Ascending aorta (tissue), 2 donors: ENCODE data around the gene CIDEB. TPM values are rescaled to one million over a fixed set of nuclear protein-coding genes. Genes with fewer than 3 reads are reported as not detected.
A peak's percentile ranks its signal among the peaks of the same experiment; 100 is the strongest.

ENCODE experiments used
- DNase-seq, 2 donors: peaks; one replicate each; pipeline ENCODE4 v3.0.0-alpha.2; 2019; ENCODE audit warnings: low spot score in 2 of 2
- H3K27ac ChIP-seq, 2 donors: fragments of 200-600 bp; sonication (generic); one replicate each; pipeline ENCODE4 v1.5.1; 2016 to 2017; ENCODE audit warnings: mild to moderate bottlenecking in 1 of 2
- H3K27me3 ChIP-seq: fragments of 200-600 bp; sonication (generic); one replicate; pipeline ENCODE4 v1.5.1; 2017
- H3K36me3 ChIP-seq, 2 donors: fragments of 200-600 bp; sonication (generic); one replicate each; pipeline ENCODE4 v1.5.1; 2016
- H3K4me1 ChIP-seq, 2 donors: fragments of 200-600 bp; sonication (generic); one replicate each; pipeline ENCODE4 v1.5.1; 2016 to 2017; ENCODE audit warnings: mild to moderate bottlenecking in 1 of 2
- H3K4me3 ChIP-seq, 2 donors: fragments of 200-600 bp; sonication (generic); one replicate each; pipeline ENCODE4 v1.5.1; 2016 to 2017; ENCODE audit warnings: mild to moderate bottlenecking in 1 of 2
- H3K9me3 ChIP-seq, 2 donors: fragments of 200-600 bp; sonication (generic); one replicate each; pipeline ENCODE4 v1.5.1; 2016
- intact Hi-C: fragments of 100-400 bp; cut with DNase I; formaldehyde crosslinking; loops from one replicate; pipeline ENCODE4 v1.15.1; 2023
- total RNA-seq: library from RNA; depleted of rRNA; stranded (reverse); fragments of >200 nt; gene quantifications from one replicate; pipeline ENCODE4 v1.1.0, GENCODE V29; 2016
- TF ChIP-seq, protein P1 (sequence below), 3 experiments: fragments of 200-600 bp in 2 of 3; fragments of 450-650 bp in 1 of 3; sonication (generic) in 2 of 3; IDR thresholded peaks; one replicate each; pipeline ENCODE4 v1.5.1; 2016 to 2019; ENCODE audit warnings: antibody characterized with exemption in 3 of 3, mild to moderate bottlenecking in 1 of 3, moderate library complexity in 1 of 3

Gene CIDEB
- total RNA-seq, 1 donor from 2014 or later: 72.8 TPM

DNA sequence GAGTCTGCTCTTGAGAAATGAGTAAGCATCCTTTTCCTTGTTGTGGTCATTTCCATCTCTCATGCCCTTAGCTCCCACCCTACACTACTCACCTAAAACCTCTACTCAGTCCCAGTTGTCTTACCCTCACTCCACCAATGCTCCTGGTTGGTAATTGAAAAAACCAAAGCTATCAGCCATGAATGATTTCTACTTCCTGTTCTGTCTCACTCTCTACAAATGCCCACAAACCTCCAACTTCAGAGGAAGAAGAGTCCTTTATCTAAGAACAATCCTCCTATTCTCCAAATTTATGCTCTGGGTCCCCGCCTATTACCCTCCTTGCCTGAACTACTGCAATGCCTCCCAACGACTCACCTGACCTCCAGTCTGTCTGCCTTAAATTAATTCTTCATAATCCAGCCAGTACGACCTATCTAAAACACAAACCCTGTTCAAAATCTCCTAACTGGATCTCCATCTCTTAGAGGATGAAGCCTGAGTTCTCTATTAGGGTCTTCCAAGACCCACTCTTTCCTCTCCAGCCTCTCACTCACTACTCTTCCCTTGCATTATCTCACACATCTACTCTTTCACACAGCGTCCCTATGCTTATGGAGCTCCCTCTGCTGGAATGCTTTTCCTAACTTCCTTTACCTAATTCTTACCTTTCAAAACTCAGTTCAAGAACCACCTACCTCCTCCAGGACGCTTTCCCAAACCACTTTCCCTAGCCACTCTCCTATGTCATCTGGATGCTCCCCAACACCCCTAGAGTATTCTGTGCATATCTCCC is 10.4 kb downstream of the CIDEB start:
- Histone ChIP-seq H3K9me3 (no peaks in the 10 kb centered on the region), H3K4me3 (no peak overlapping the region), H3K4me1 (peaks cover 3 to 12% of the 10 kb centered on the region in 2 donors), H3K27me3 (no peaks in the 10 kb centered on the region), H3K36me3 (peaks cover 21 to 23% of the 10 kb centered on the region in 2 donors), H3K27ac (no peak overlapping the region)
- intact Hi-C loops: loop anchor here (5.0 kb wide), 1 partner anchor 80 kb away; the partner anchor contains the start of gene MDP1
- no peak for DNase-seq
- TF ChIP-seq, protein P1, sequence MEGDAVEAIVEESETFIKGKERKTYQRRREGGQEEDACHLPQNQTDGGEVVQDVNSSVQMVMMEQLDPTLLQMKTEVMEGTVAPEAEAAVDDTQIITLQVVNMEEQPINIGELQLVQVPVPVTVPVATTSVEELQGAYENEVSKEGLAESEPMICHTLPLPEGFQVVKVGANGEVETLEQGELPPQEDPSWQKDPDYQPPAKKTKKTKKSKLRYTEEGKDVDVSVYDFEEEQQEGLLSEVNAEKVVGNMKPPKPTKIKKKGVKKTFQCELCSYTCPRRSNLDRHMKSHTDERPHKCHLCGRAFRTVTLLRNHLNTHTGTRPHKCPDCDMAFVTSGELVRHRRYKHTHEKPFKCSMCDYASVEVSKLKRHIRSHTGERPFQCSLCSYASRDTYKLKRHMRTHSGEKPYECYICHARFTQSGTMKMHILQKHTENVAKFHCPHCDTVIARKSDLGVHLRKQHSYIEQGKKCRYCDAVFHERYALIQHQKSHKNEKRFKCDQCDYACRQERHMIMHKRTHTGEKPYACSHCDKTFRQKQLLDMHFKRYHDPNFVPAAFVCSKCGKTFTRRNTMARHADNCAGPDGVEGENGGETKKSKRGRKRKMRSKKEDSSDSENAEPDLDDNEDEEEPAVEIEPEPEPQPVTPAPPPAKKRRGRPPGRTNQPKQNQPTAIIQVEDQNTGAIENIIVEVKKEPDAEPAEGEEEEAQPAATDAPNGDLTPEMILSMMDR (IDR thresholded peaks at IDR 0.05): no peak

DNA sequence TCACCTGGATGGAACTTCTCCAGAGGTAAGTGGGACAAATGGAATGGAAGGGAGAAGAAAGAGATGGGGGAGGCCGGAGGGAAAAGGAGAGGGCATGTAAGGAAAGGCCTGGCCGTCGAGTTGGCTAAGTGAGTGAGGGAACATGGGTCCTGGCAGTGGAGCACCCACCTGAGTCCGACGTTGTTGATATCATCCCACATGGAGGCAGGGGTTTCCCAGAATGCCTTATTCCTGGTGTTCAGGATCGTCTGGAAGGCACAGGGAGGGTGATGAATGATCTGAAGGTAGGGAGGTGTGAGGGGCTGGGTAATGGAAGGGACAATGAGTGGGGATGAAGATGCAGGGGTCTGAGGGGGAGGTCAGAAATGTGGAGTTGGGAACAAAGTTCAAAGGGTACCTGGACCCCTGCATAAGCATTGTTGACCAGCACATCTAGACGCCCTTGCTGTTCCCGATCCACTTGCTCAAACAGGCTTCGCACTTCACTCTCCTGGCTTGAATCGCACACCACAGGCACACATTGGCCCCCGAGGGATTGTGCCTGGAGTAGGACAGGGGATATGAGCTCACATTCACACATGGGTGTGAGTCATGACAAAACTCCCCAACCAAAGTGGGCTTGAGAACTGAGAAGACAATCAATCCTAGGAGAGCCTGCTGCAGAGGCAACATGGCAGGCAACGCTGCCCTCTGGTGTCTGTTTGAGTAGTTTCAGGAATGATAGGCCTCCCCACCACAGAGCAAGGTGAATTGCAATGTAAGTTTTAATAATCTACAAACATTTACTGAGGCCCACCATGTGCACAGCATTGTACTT is 11.2 kb downstream of the CIDEB start:
- Histone ChIP-seq H3K4me3 (no peak overlapping the region), H3K9me3 (no peaks in the 10 kb centered on the region), H3K27ac (no peak overlapping the region), H3K27me3 (no peaks in the 10 kb centered on the region), H3K36me3 (peaks cover 21 to 25% of the 10 kb centered on the region in 2 donors), H3K4me1 (peaks cover 3 to 12% of the 10 kb centered on the region in 2 donors)
- DNase-seq: peak in 1 of 2 donors; percentile 76
- TF ChIP-seq, protein P1 (IDR thresholded peaks at IDR 0.05): peak; percentile 52 to 59 (median 54)
- intact Hi-C loops: loop anchor here (5.0 kb wide), 1 partner anchor 79 kb away; the partner anchor contains the start of gene MDP1

DNA sequence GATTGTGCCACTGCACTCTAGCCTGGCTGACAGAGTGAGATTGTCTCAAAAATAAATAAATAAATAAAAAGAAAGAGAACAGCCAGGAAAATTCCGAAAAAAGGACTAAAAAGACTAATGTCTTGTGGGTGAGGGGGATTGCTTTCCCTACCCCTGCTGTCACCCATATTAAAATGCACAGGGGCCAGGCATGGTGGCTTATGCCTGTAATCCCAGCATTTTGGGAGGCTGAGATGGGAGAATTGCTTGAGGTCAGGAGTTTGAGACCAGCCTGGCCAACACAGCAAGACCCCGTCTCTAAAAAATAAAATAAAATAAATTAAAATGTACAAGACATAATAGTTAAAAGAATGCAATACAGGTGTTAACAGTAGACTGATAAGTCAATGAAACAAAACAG is 14.3 kb downstream of the CIDEB start:
- Histone ChIP-seq H3K4me1 (no peaks in the 10 kb centered on the region), H3K27me3 (no peaks in the 10 kb centered on the region), H3K36me3 (peaks cover 40 to 41% of the 10 kb centered on the region in 2 donors), H3K9me3 (no peaks in the 10 kb centered on the region), H3K4me3 (no peak overlapping the region), H3K27ac (no peak overlapping the region)
- no peak for DNase-seq
- TF ChIP-seq, protein P1 (IDR thresholded peaks at IDR 0.05): no peak
- intact Hi-C loops: no loop called here

DNA sequence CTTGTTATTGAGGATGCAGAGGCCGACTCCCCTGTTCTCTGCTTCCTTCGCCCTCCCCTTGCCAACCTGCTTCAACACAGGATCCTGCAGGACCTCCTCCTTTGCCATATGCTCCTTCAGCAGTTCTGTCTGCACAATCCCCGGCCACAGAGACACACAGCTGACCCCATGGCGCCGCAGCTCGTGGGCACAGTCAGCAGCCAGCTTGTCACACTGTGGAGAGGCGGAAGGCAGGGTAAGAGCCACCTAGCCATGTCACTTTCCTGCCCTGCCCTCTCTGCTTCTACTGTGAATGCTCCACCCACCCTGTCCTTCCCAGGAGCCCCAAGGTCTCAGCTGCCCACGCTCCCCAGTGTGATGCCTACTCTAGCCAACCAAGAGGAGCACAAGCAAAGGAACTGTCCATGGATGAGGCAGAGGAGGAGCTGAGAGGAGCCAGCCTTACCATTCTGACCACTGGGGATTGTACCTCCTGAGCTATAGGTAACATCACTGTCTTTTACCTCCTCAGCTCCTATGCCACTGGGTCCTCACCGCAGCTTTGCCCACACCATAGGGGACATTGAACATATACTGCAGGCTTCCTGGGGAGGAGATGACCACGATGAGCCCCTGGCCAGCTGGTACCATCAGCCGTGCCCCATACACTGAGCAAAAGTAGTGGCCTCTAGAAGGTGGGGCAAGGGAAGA is 15.5 kb downstream of the CIDEB start:
- TF ChIP-seq, protein P1 (IDR thresholded peaks at IDR 0.05): no peak
- H3K36me3 ChIP-seq: peaks cover 40 to 41% of the 10 kb centered on the region in 2 donors

DNA sequence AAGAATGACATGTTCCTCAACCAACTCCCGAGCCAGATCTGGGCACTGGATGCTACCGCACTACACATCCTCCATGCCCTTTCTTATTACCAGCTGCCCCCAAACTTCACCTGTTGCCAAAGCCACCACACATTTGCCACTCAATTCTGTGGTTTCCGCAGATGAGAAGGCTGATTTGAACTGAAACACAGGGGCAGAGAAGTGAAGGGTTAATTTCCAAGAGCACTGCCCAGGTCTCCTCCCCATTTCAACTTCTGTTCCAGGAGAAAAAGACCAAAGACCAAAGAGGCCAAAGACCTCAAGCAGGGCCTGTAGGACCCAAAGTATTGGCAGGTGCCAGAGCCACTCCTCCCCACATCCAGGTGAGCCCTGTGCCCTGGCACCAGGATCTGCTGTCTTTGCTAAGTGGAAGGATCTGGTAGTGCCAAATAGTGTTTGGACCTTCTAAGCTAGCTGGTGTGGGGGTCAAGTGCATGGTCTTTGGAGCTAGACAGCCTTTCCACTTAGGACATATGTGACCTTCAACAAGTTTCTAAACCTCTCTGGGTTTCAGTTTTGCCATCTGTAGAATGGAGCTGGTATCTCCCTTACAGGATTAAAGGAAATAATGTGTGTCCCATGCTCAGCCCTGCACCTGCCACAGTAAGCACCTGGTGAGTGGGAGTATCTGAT is 16.2 kb downstream of the CIDEB start:
- Histone ChIP-seq H3K27me3 (no peaks in the 10 kb centered on the region), H3K4me3 (no peak overlapping the region), H3K36me3 (peaks cover 40 to 41% of the 10 kb centered on the region in 2 donors), H3K27ac (no peak overlapping the region), H3K9me3 (no peaks in the 10 kb centered on the region), H3K4me1 (no peaks in the 10 kb centered on the region)
- intact Hi-C loops: no loop called here
- no peak for DNase-seq
- TF ChIP-seq, protein P1 (IDR thresholded peaks at IDR 0.05): no peak

More for the DNA sequence above, 15.5 kb downstream of the CIDEB start:
- intact Hi-C loops: no loop called here
- no peak for DNase-seq
- no peak overlapping the region for H3K27ac ChIP-seq
- no peaks in the 10 kb centered on the region for H3K4me1 ChIP-seq
- H3K4me3 ChIP-seq: no peak overlapping the region
- no peaks in the 10 kb centered on the region for H3K9me3 ChIP-seq
- H3K27me3 ChIP-seq: no peaks in the 10 kb centered on the region
